K562 (cell line): ENCODE measurements around the gene LPGAT1. TPM values are rescaled to one million over a fixed set of nuclear protein-coding genes. Genes with fewer than 3 reads are reported as not detected.

Experiments
- ATAC-seq: fragments of 200-7000 bp; cut with Tn5 transposase; 3 replicates; pipeline ENCODE4 v1.9.1; 2020; ENCODE audit warnings: moderate library complexity
- BruUV-seq: library from RNA; stranded (reverse); fragments of 400-500 nt; replicated peaks from 2 replicates; lab custom pipeline; 2021; lab: Mats Ljungman, UMichigan
- CTCF ChIA-PET: fragments of 300-600 bp; formaldehyde crosslinking; extraction: SDS; loops from one replicate; lab custom pipeline; 2021; ENCODE audit warnings: low intra/inter-chr PET ratio; lab: Yijun Ruan, JAX
- POLR2A ChIA-PET: fragments of 300-600, 350-650 bp; sonication (Branson Sonifier 250); formaldehyde crosslinking; extraction: SDS; loops from one replicate; lab custom pipeline; 2021; ENCODE audit warnings: antibody characterized with exemption, inconsistent platforms; lab: Yijun Ruan, JAX
- DNase-seq, 4 experiments: peaks; one replicate each; pipeline versions ENCODE4 v3.0.0 to v3.0.0-alpha.2; 2011 to 2018; ENCODE audit warnings: low spot score in 3 of 4, mixed read lengths in 3 of 4; ENCODE audit errors: extremely low read depth in 1 of 4
- FAIRE-seq: peaks from 2 replicates; lab custom pipeline; 2011; peaks lifted over from hg19 to GRCh38; lab: Jason Lieb, UNC
- H2AFZ ChIP-seq: 2 replicates; pipeline ENCODE4 v1.6.0; 2011; ENCODE audit warnings: low read depth, low read length, control low read depth, inconsistent platforms
- H3K27ac ChIP-seq: fragments of 200-600 bp; 3 replicates; pipeline ENCODE4 v1.8.0; 2011; ENCODE audit warnings: low read depth, mild to moderate bottlenecking, control low read depth, inconsistent platforms, low read length, moderate library complexity, mixed read lengths; ENCODE audit errors: extremely low read depth
- H3K27me3 ChIP-seq, 2 experiments: fragments of 300-600 bp in 1 of 2; 2 replicates in 1 of 2; 3 replicates in 1 of 2; pipeline versions ENCODE4 v1.6.0 to v1.8.0; 2011; ENCODE audit warnings: inconsistent platforms in 2 of 2, low read length in 2 of 2, mild to moderate bottlenecking in 1 of 2, mixed read lengths in 1 of 2, moderate library complexity in 1 of 2; ENCODE audit not compliant: control insufficient read depth in 2 of 2, insufficient read depth in 2 of 2
- H3K36me3 ChIP-seq: fragments of 300-600 bp; 3 replicates; pipeline ENCODE4 v1.8.0; 2011; ENCODE audit warnings: mild to moderate bottlenecking, low read length, inconsistent platforms; ENCODE audit not compliant: control insufficient read depth, insufficient read depth
- H3K4me1 ChIP-seq, 2 experiments: fragments of 200-600 bp in 1 of 2; replicated peaks in 1 of 2; 2 replicates in 1 of 2; 3 replicates in 1 of 2; pipeline versions ENCODE4 v1.5.1 to v1.8.0; 2011; ENCODE audit warnings: inconsistent platforms in 2 of 2, low read length in 2 of 2, mild to moderate bottlenecking in 1 of 2, mixed read lengths in 1 of 2, moderate library complexity in 1 of 2; ENCODE audit not compliant: control insufficient read depth in 2 of 2, insufficient read depth in 2 of 2
- H3K4me2 ChIP-seq: 2 replicates; pipeline ENCODE4 v1.6.1; 2011; ENCODE audit warnings: low read length, control low read depth, inconsistent platforms, mixed read lengths; ENCODE audit not compliant: insufficient read depth
- H3K4me3 ChIP-seq: fragments of 200-600 bp; sonication (generic), shearing (Covaris generic); 2 replicates; pipeline ENCODE4 v1.5.1; 2016; ENCODE audit warnings: control low read depth, inconsistent platforms
- H3K79me2 ChIP-seq: fragments of 200-600 bp; 3 replicates; pipeline ENCODE4 v1.8.0; 2011; ENCODE audit warnings: low read length, inconsistent platforms; ENCODE audit not compliant: control insufficient read depth, insufficient read depth
- H3K9ac ChIP-seq, 2 experiments: 2 replicates each; pipeline versions ENCODE4 v1.6.0 to v1.6.1; 2011; ENCODE audit warnings: low read depth in 2 of 2, low read length in 2 of 2, control low read depth in 1 of 2, inconsistent platforms in 1 of 2, mild to moderate bottlenecking in 1 of 2, mixed read lengths in 1 of 2; ENCODE audit not compliant: insufficient read depth in 1 of 2
- H3K9me1 ChIP-seq: one replicate; pipeline ENCODE4 v1.6.0; 2011; ENCODE audit warnings: inconsistent platforms, mild to moderate bottlenecking, low read length, moderate library complexity; ENCODE audit not compliant: control insufficient read depth, insufficient read depth
- H3K9me3 ChIP-seq: replicated peaks from 2 replicates; pipeline ENCODE4 v1.5.1; 2011; ENCODE audit warnings: low read depth, low read length, inconsistent platforms; ENCODE audit not compliant: control insufficient read depth, insufficient read depth
- H4K20me1 ChIP-seq: replicated peaks from 2 replicates; pipeline ENCODE4 v1.6.1; 2011; ENCODE audit warnings: low read length, inconsistent platforms, mixed read lengths; ENCODE audit not compliant: control insufficient read depth, insufficient read depth
- ARHGAP35 ChIP-seq: fragments of 450-650 bp; IDR thresholded peaks from 2 replicates; pipeline ENCODE4 v1.6.1; 2018; ENCODE audit not compliant: partially characterized antibody
- BACH1 ChIP-seq: fragments of 200-800 bp; sonication (Bioruptor generic); IDR thresholded peaks from 2 replicates; pipeline ENCODE4 v1.6.1; 2016; ENCODE audit warnings: missing genetic modification characterization, missing compliant biosample characterization
- BMI1 ChIP-seq: fragments of 150-350 bp; IDR thresholded peaks from 2 replicates; pipeline ENCODE4 v1.6.1; 2014; ENCODE audit warnings: low read length
- CC2D1A ChIP-seq: fragments of 450-650 bp; IDR thresholded peaks from 2 replicates; pipeline ENCODE4 v1.6.1; 2017; ENCODE audit warnings: mild to moderate bottlenecking
- CCNT2 ChIP-seq: IDR thresholded peaks from 2 replicates; pipeline ENCODE4 v1.6.1; 2011; ENCODE audit warnings: borderline replicate concordance, low read depth, mild to moderate bottlenecking, moderate library complexity, mixed read lengths, low read length; ENCODE audit not compliant: insufficient read length; ENCODE audit errors: extremely low read depth
- GABPB2 ChIP-seq: fragments of 250-450 bp; sonication (Bioruptor Pico); conservative IDR thresholded peaks from 2 replicates; pipeline ENCODE4 v1.5.1; 2021; ENCODE audit warnings: mild to moderate bottlenecking
- HDAC6 ChIP-seq: IDR thresholded peaks from 2 replicates; pipeline ENCODE4 v1.6.1; 2012; ENCODE audit warnings: low read depth, mild to moderate bottlenecking, control low read depth, inconsistent platforms, low read length, moderate library complexity
- HSF4 ChIP-seq: fragments of 250-450 bp; sonication (Bioruptor Pico); IDR thresholded peaks from 2 replicates; pipeline ENCODE4 v2.1.2; 2022; ENCODE audit warnings: mild to moderate bottlenecking, moderate library complexity, borderline replicate concordance
- NR1H2 ChIP-seq: sonication (generic); formaldehyde crosslinking; IDR thresholded peaks from 2 replicates; pipeline ENCODE4 v1.4.0; 2020; ENCODE audit warnings: mild to moderate bottlenecking, missing genetic modification reagents
- RBM39 ChIP-seq: fragments of 200-400 bp; formaldehyde crosslinking; optimal IDR thresholded peaks from 2 replicates; pipeline ENCODE3; 2018; ENCODE audit warnings: low read depth, low read length
- SRSF3 ChIP-seq: fragments of 200-400 bp; formaldehyde crosslinking; IDR thresholded peaks from 2 replicates; pipeline ENCODE4 v1.6.1; 2016; ENCODE audit warnings: mild to moderate bottlenecking, low read length, moderate library complexity; ENCODE audit not compliant: insufficient read depth
- TCF7L2 ChIP-seq: fragments of 150-350 bp; IDR thresholded peaks from 2 replicates; pipeline ENCODE4 v1.6.1; 2016; ENCODE audit warnings: low read depth, mild to moderate bottlenecking, low read length, moderate library complexity
- ZBTB1 ChIP-seq: sonication (generic); formaldehyde crosslinking; IDR thresholded peaks from 2 replicates; pipeline ENCODE4 v1.8.1; 2023; ENCODE audit warnings: missing genetic modification reagents, low read depth, mild to moderate bottlenecking, borderline replicate concordance
- ZNF263 ChIP-seq: sonication (generic); formaldehyde crosslinking; IDR thresholded peaks from 2 replicates; pipeline ENCODE4 v1.8.0; 2022; ENCODE audit warnings: mild to moderate bottlenecking, missing genetic modification reagents, borderline replicate concordance
- ZNF561 ChIP-seq: fragments of 450-650 bp; formaldehyde crosslinking; conservative IDR thresholded peaks from 2 replicates; pipeline ENCODE4 v1.4.0; 2020; ENCODE audit warnings: mild to moderate bottlenecking, moderate library complexity
- ZNF589 ChIP-seq: fragments of 200-800 bp; sonication (Bioruptor generic); IDR thresholded peaks from 2 replicates; pipeline ENCODE4 v1.6.1; 2016; ENCODE audit warnings: low read depth, missing genetic modification characterization, missing compliant biosample characterization
- ZSCAN29 ChIP-seq: fragments of 450-650 bp; IDR thresholded peaks from 2 replicates; pipeline ENCODE4 v1.6.1; 2017
- WGBS: fragments of 100-300 bp; shearing (Covaris generic); methylation state at CpG from one replicate; pipeline ENCODE4 v1.1.6; 2016; ENCODE audit warnings: low coverage, mixed read lengths; ENCODE audit not compliant: insufficient coverage; ENCODE audit errors: missing lambda C conversion rate; 5-methylcytosine and 5-hydroxymethylcytosine counted together
- in situ Hi-C: fragments of 300-500 bp; cut with MboI; formaldehyde crosslinking; loops from 4 replicates; pipeline ENCODE4 v1.15.0; 2018; ENCODE audit warnings: inconsistent platforms, mixed read lengths
- intact Hi-C: fragments of 100-400 bp; cut with micrococcal nuclease; formaldehyde crosslinking; loops from 2 replicates; pipeline ENCODE4 v1.14.2; 2022
- polyA plus RNA-seq, 8 experiments: library from polyadenylated mRNA; depleted of rRNA in 4 of 8; stranded (reverse) in 5 of 8; unstranded in 3 of 8; fragments of >200 nt; fragmentation: Nextera tagmentation in 2 of 8; fragmentation: Illumina TruSeq in 1 of 8; extraction: Ambion mirVana in 2 of 8; extraction: Trizol in 1 of 8; gene quantifications; 2 replicates each; pipeline versions ENCODE4 v1.2.1 to v1.2.3, GENCODE V29; 2011 to 2014; ENCODE audit warnings: inconsistent platforms in 1 of 8, missing spikeins in 1 of 8
- total RNA-seq, 7 experiments: library from RNA; depleted of rRNA in 6 of 7; stranded (reverse); fragments of >200 nt in 6 of 7; fragmentation: Illumina TruSeq in 2 of 7; extraction: Trizol in 2 of 7; gene quantifications; 2 replicates each; pipeline versions ENCODE4 v1.2.1 to v1.2.3, GENCODE V29; 2011 to 2021; ENCODE audit warnings: low replicate concordance in 1 of 7
- TF ChIP-seq, protein P1 (sequence below): sonication (generic); formaldehyde crosslinking; IDR thresholded peaks from 2 replicates; pipeline ENCODE4 v1.8.0; 2022; ENCODE audit warnings: missing genetic modification reagents, mild to moderate bottlenecking, borderline replicate concordance

Gene LPGAT1
- total and polyA plus RNA-seq, 9 of the 15 experiments (the other 6 are each of a cell fraction or from before 2014, with no cell fraction given), result 5.7 to 31.4 (median 16.3) TPM

- no peak overlapping the region for H3K27ac ChIP-seq
- FAIRE-seq (no peak), DNase-seq (no peak), ATAC-seq (no peak)
- no peaks in the 10 kb centered on the region for H3K9me1 ChIP-seq
- H2AFZ ChIP-seq, result no peak overlapping the region
- H3K4me1 ChIP-seq, result peaks cover 0 to 6% of the 10 kb centered on the region in 2 experiments; a peak in 2 of 5 replicates
- TF ChIP-seq ZNF589 (no peak), BACH1 (no peak), ZNF561 (CRISPR knock-in tag) (no peak), GABPB2 (CRISPR knock-in tag) (no peak), BMI1 (no peak), NR1H2 (no peak)
- ChIA-PET CTCF (no interaction called here), POLR2A (interaction anchor here (0.6 to 1.2 kb wide), 3 partner anchors 17 to 765 kb away, joined by 3 to 6 read pairs (median 3); no protein-coding TSS in a partner anchor)
- BruUV-seq, result no TSS peak
- intact Hi-C loops (no loop called here), in situ Hi-C loops (no loop called here)
- H3K36me3 ChIP-seq, result no peaks in the 10 kb centered on the region
- no peak overlapping the region for H3K4me2 ChIP-seq
- H3K79me2 ChIP-seq, result no peaks in the 10 kb centered on the region
- WGBS, result 21% methylated on average over 6 of the region's 6 CpGs
- no peaks in the 10 kb centered on the region for H3K27me3 ChIP-seq
- no peak overlapping the region for H3K9ac ChIP-seq
- no peaks in the 10 kb centered on the region for H3K9me3 ChIP-seq
- H4K20me1 ChIP-seq, result no peaks in the 10 kb centered on the region
- no peak overlapping the region for H3K4me3 ChIP-seq
Observed at GRCh38 chr1:211705467-211706091, 125.0 kb downstream of the LPGAT1 start.

GRCh38 chr1:211704543-211704942, 126.0 kb downstream of the LPGAT1 start:
- H3K4me1 ChIP-seq, result peaks cover 0 to 5% of the 10 kb centered on the region in 2 experiments; a peak in 2 of 5 replicates
- H3K36me3 ChIP-seq, result no peaks in the 10 kb centered on the region
- FAIRE-seq (no peak), DNase-seq (no peak), ATAC-seq (no peak)
- 0 out of 5 replicates have a peak, but pooled peaks cover 0 to 3% of the 10 kb centered on the region in 2 experiments for H3K27me3 ChIP-seq
- TF ChIP-seq, protein P1, sequence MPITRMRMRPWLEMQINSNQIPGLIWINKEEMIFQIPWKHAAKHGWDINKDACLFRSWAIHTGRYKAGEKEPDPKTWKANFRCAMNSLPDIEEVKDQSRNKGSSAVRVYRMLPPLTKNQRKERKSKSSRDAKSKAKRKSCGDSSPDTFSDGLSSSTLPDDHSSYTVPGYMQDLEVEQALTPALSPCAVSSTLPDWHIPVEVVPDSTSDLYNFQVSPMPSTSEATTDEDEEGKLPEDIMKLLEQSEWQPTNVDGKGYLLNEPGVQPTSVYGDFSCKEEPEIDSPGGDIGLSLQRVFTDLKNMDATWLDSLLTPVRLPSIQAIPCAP (CRISPR knock-in tag), result no peak
- TF ChIP-seq ZBTB1 (CRISPR knock-in tag) (no peak), HSF4 (no peak), ARHGAP35 (no peak), ZNF263 (CRISPR knock-in tag) (no peak), RBM39 (no peak), CC2D1A (no peak), TCF7L2 (no peak), HDAC6 (no peak), ZSCAN29 (no peak), CCNT2 (no peak), SRSF3 (no peak)
- no peak overlapping the region for H2AFZ ChIP-seq
- H3K27ac ChIP-seq, result no peak overlapping the region
- intact Hi-C loops (no loop called here), in situ Hi-C loops (no loop called here)
- H3K4me2 ChIP-seq, result no peak overlapping the region
- H3K4me3 ChIP-seq, result no peak overlapping the region
- no peak overlapping the region for H3K9ac ChIP-seq
- WGBS, result 39% methylated on average over 3 of the region's 3 CpGs
- ChIA-PET CTCF (no interaction called here), POLR2A (no interaction called here)
- no peaks in the 10 kb centered on the region for H3K79me2 ChIP-seq
- no peaks in the 10 kb centered on the region for H3K9me1 ChIP-seq
- no TSS peak for BruUV-seq
- no peaks in the 10 kb centered on the region for H3K9me3 ChIP-seq
- H4K20me1 ChIP-seq, result no peaks in the 10 kb centered on the region
